Renal cortical epithelial cell (primary cell): ENCODE data around the gene TOP1. TPM values are rescaled to one million over a fixed set of nuclear protein-coding genes. Genes with fewer than 3 reads are reported as not detected.
A peak's percentile ranks its signal among the peaks of the same experiment; 100 is the strongest.

Experiments used
- DNase-seq: peaks from one replicate; pipeline ENCODE4 v3.0.0-alpha.2; 2011; ENCODE audit warnings: low read depth
- total RNA-seq: library from RNA; depleted of rRNA; stranded (reverse); fragments of >200 nt; gene quantifications from 2 replicates; pipeline ENCODE4 v1.2.3, GENCODE V29; 2014

The TOP1 gene
- total RNA-seq, 1 donor from 2014 or later = 66.3 TPM

GRCh38 chr20:41058674-41059635 lies 30.3 kb downstream of the TOP1 start:
- no peak for DNase-seq

- no peak for DNase-seq
Observed at GRCh38 chr20:41061155-41061554, 32.5 kb downstream of the TOP1 start.

- DNase-seq = no peak
Observed at GRCh38 chr20:41063442-41063841, 34.8 kb downstream of the TOP1 start.

- DNase-seq = no peak
Observed at GRCh38 chr20:41064377-41064776, 35.8 kb downstream of the TOP1 start.

- no peak for DNase-seq
Observed at GRCh38 chr20:41065716-41066115, 37.1 kb downstream of the TOP1 start.

- no peak for DNase-seq
Observed at GRCh38 chr20:41068806-41069205, 40.2 kb downstream of the TOP1 start.

- peak; percentile 89 for DNase-seq
Observed at GRCh38 chr20:41072190-41072863, 43.7 kb downstream of the TOP1 start.

GRCh38 chr20:41072915-41073314 lies 44.3 kb downstream of the TOP1 start:
- no peak for DNase-seq

GRCh38 chr20:41074441-41074840 lies 45.8 kb downstream of the TOP1 start:
- no peak for DNase-seq

GRCh38 chr20:41076776-41077175 lies 48.2 kb downstream of the TOP1 start:
- DNase-seq = no peak

GRCh38 chr20:41078329-41078728 lies 49.7 kb downstream of the TOP1 start:
- DNase-seq = peak; percentile 73

GRCh38 chr20:41079066-41079465 lies 50.4 kb downstream of the TOP1 start:
- DNase-seq = no peak

- no peak for DNase-seq
Observed at GRCh38 chr20:41080866-41081265, 52.2 kb downstream of the TOP1 start.

- no peak for DNase-seq
Observed at GRCh38 chr20:41081276-41081814, 52.7 kb downstream of the TOP1 start.

GRCh38 chr20:41082306-41082705 lies 53.7 kb downstream of the TOP1 start:
- DNase-seq = no peak

GRCh38 chr20:41085606-41086005 lies 57.0 kb downstream of the TOP1 start:
- DNase-seq = no peak

- DNase-seq = peak; percentile 19
Observed at GRCh38 chr20:41086402-41087324, 58.0 kb downstream of the TOP1 start.

- DNase-seq = no peak
Observed at GRCh38 chr20:41087325-41087685, 58.7 kb downstream of the TOP1 start.

GRCh38 chr20:41087777-41088176 lies 59.2 kb downstream of the TOP1 start:
- no peak for DNase-seq

GRCh38 chr20:41089555-41089954 lies 60.9 kb downstream of the TOP1 start:
- no peak for DNase-seq

GRCh38 chr20:41091927-41092326 lies 63.3 kb downstream of the TOP1 start:
- DNase-seq = no peak
